ENCODE measurements around the gene EID2B.

- TF ChIP-seq POLR2A (IDR thresholded peaks at IDR 0.05; ENCODE audit: low read length) (no peak), GATA1 (IDR thresholded peaks at IDR 0.05; ENCODE audit: low read depth, low read length) (no peak)
These were observed 1.1 kb upstream of the EID2B start for GRCh38 chr19:39533791-39534190.

Measured in erythroblast (primary cell).